ENCODE measurements around the gene CACNG5.

CACNG5 gene

GRCh38 chr17:66826856-66827255 is 8.1 kb upstream of the CACNG5 start:
- DNase-seq, result no peak

GRCh38 chr17:66829386-66829864 is 5.5 kb upstream of the CACNG5 start:
- no peak for DNase-seq

GRCh38 chr17:66829883-66830282 is 5.0 kb upstream of the CACNG5 start:
- DNase-seq, result peak in 1 of 2 experiments; percentile 22

- no peak for DNase-seq
Observed at GRCh38 chr17:66830451-66830850, 4.5 kb upstream of the CACNG5 start.

- DNase-seq, result no peak
Observed at GRCh38 chr17:66831383-66832210, 3.3 kb upstream of the CACNG5 start.

- no peak for DNase-seq
Observed at GRCh38 chr17:66833201-66833600, 1.7 kb upstream of the CACNG5 start.

- no peak for DNase-seq
Observed at GRCh38 chr17:66834426-66834918, 445 bp upstream of the CACNG5 start.

GRCh38 chr17:66835476-66835875 is 559 bp downstream of the CACNG5 start:
- DNase-seq, result no peak

GRCh38 chr17:66836063-66837005 is 1.4 kb downstream of the CACNG5 start:
- no peak for DNase-seq

- DNase-seq, result no peak
Observed at GRCh38 chr17:66837226-66837625, 2.3 kb downstream of the CACNG5 start.

- DNase-seq, result no peak
Observed at GRCh38 chr17:66837885-66838665, 3.2 kb downstream of the CACNG5 start.

- DNase-seq, result no peak
Observed at GRCh38 chr17:66839616-66840015, 4.7 kb downstream of the CACNG5 start.

- DNase-seq, result no peak
Observed at GRCh38 chr17:66840061-66840460, 5.1 kb downstream of the CACNG5 start.

GRCh38 chr17:66841328-66841727 is 6.4 kb downstream of the CACNG5 start:
- no peak for DNase-seq

- no peak for DNase-seq
Observed at GRCh38 chr17:66841744-66842143, 6.8 kb downstream of the CACNG5 start.

GRCh38 chr17:66842505-66842904 is 7.6 kb downstream of the CACNG5 start:
- no peak for DNase-seq

- no peak for DNase-seq
Observed at GRCh38 chr17:66842959-66843358, 8.0 kb downstream of the CACNG5 start.

- DNase-seq, result no peak
Observed at GRCh38 chr17:66843627-66844026, 8.7 kb downstream of the CACNG5 start.

- DNase-seq, result no peak
Observed at GRCh38 chr17:66847704-66848103, 12.8 kb downstream of the CACNG5 start.

- DNase-seq, result no peak
Observed at GRCh38 chr17:66848496-66848895, 13.6 kb downstream of the CACNG5 start.

GRCh38 chr17:66849032-66849655 is 14.2 kb downstream of the CACNG5 start:
- no peak for DNase-seq
